ENCODE measurements around the gene ZSCAN12.

ZSCAN12 gene

DNA sequence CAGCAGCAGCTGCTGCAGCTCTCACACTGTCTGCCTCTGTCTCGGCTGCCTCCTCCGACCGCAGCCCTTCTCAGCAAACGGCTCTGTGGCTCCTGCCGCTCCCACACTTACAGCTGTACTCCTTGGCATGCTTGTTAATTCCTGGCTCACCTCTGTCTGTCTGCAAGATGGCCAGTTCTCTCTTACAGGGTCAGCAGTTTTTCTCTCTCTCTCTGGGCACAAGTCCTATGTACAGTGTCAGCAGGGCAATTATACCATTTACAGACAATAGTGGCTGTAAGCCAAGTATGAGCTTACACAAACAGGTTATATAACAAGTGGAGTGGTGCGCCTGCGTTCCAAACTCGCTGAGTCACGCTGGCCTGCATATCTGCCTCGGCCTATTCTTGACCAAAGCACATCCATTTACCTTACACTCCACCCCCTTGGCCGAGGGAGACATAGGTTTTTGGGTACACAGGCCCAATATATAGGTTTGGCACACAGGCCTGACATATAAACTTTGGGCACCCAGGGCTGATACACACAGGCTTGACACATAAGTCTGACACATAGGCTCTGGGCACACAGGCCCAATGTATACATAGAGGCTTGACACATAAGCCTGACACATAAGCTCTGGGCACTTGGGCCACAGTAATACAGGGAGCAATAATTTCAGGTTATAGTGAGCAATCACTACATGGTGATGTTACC is 45.4 kb downstream of the ZSCAN12 start:
- peak; percentile 37 to 69 for DNase-seq
- TF ChIP-seq POLR2A (IDR thresholded peaks at IDR 0.05; ENCODE audit: low read length) (no peak), GATA1 (IDR thresholded peaks at IDR 0.05; ENCODE audit: low read depth, low read length) (no peak)

DNA sequence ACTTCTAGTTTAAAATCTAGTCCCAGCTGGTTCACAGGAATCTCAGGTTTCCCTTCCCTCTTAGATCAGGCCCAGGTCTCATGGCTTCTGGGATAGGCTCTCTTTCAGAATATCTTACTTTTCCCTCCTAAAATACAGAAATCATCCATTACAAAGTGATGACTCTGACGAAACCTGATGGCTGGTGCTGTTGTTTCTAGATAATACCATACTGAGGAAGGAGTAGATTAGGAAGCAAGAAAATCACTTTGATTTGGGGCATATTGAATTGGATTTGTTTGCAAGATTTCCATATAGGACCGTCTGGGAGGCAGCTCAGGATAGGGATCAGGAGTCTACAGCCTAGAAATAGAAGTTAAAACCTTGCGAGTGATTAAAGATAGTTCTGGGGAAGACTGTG is 46.2 kb downstream of the ZSCAN12 start:
- DNase-seq = peak in 1 of 2 experiments; percentile 7
- TF ChIP-seq POLR2A (IDR thresholded peaks at IDR 0.05; ENCODE audit: low read length) (no peak), GATA1 (IDR thresholded peaks at IDR 0.05; ENCODE audit: low read depth, low read length) (no peak)

DNA sequence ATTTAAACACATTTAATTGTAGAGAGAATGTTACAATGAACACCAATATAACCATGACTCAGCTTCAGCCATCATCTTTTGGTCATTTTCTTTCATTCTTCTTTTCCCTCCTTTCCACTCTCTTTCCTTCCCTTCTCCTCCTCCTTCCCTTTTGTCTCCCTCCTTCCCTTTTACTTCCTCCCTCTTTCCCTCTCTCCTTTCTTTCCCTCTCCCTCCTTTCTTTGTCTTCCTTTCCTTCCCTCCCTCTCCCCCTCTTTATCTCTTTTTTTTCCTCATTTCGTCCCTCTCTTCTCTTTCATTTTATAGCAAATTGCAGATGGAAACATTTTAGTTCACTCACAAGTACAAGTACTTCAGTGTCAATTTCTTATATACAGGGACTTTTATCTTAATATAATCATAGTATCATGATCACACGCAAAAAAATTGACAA is 48.0 kb downstream of the ZSCAN12 start:
- DNase-seq = no peak
- TF ChIP-seq GATA1 (IDR thresholded peaks at IDR 0.05; ENCODE audit: low read depth, low read length) = no peak
- TF ChIP-seq POLR2A (IDR thresholded peaks at IDR 0.05; ENCODE audit: low read length) = no peak

DNA sequence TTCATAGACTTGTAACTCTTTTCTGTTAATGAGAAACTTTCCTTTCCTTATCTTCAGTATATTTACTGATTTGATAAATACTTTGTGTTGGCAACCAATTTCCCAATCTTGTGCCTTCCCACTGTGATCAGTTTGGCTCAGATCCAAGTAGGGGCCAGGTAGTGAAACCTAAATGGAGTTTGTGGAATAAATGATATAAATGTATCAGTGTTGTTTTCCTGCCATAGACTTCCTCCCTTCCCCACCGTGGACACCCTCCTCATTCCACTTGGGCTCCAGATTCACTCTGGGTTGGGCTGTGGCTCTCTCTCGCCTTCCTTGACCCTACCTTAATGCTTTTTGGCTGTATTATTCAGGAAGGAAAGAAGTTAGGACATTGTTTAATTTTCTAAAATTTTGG is 48.5 kb downstream of the ZSCAN12 start:
- TF ChIP-seq GATA1 (IDR thresholded peaks at IDR 0.05; ENCODE audit: low read depth, low read length) (no peak), POLR2A (IDR thresholded peaks at IDR 0.05; ENCODE audit: low read length) (no peak)
- DNase-seq = peak in 1 of 2 experiments; percentile 37

DNA sequence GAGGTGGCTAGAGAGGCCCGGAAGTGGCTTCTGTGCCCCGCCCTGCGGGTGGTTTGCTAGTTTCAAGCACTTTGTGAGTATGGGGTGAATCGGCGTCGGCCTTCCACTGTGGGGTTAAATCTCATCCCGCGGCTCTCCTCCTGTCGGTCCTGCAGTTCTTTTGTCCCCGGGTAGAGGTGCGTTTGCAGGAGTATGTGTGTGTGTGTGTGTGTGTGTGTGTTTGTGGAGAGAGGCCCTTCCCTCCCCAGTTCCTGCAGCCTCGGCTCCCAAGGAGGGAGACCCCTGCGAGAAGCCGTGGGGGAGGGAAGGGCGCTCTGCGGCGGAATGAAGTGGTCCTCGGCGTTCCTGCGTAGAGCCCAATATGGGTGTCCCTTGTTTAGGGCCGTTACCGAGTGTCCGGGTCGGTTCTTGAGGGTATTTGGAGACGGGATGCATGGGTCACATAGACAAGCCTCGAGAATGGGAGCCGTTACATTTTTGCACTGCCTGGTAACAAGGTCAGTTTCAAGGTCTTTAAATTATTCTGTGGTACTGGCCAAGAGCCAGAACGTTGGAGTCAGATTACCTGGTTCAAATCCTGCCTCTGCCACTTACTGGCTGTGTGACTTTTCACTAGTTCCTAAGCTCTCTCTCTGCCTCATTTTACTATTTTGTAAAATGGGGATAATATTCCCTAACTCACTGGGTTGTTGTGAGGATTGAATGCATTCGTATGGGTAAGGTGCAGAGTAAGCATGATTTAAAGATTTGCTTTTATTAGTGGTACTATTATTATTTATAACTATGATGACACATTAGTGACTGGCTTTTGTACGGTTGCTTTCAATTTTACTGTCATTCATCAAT is 49.4 kb downstream of the ZSCAN12 start, which contains the start of gene ZKSCAN3:
ZKSCAN3 (plus strand) TSS at position 56 of the 846 bp plus-strand sequence. CDS start 9,640 bp downstream, outside the sequence.
- peak; percentile 89 to 91 for DNase-seq
- TF ChIP-seq POLR2A (IDR thresholded peaks at IDR 0.05; ENCODE audit: low read length) = peak; percentile 80
- TF ChIP-seq GATA1 (IDR thresholded peaks at IDR 0.05; ENCODE audit: low read depth, low read length) = no peak

DNA sequence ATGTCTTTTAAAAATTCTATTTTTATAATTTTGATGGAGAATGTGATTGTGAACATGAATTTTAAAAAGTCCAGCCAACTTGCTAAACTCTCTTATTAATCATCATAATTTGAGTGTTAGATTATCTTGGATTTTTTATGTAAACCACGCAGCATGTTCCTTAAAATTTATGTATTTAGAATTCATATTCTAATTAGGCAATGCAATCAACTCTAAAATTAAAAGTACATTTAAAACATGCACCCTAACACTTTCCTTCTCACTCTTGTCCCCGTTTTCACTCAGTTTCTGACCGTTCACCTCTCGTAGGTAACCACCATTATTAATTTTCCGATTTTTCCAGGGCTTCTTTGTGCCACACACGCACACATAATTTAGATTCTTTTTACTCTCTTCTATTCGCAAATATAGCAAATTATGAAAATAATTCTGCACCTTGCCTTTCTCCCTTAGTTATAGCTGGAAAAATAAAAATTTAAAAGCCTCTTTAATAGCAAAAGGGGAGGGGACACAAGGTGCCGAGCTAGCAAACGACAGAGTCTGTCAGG is 50.1 kb downstream of the ZSCAN12 start:
- no peak for DNase-seq

DNA sequence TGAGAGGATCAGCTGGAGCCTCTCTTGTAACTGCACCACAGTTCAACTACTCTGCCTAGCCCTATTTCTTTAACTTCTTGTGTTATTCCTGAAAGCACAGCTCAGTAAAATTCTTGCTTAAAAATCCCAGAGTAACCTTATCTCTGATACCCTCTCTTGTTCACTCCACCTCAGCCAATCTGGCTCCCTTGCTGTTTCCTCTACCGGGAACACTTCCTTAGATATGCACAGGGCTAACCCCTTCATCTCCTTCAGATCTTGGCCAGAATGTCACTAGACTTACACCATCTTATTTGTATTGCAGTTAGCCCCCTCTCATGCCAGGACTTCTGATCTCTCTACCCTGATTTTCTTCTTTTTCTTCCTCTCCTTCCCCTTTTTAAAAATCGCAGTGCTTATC is 52.4 kb downstream of the ZSCAN12 start:
- TF ChIP-seq GATA1 (IDR thresholded peaks at IDR 0.05; ENCODE audit: low read depth, low read length) (no peak), POLR2A (IDR thresholded peaks at IDR 0.05; ENCODE audit: low read length) (no peak)
- DNase-seq = no peak

More for the DNA sequence above, 50.1 kb downstream of the ZSCAN12 start:
- TF ChIP-seq GATA1 (IDR thresholded peaks at IDR 0.05; ENCODE audit: low read depth, low read length) = no peak
- TF ChIP-seq POLR2A (IDR thresholded peaks at IDR 0.05; ENCODE audit: low read length) = no peak

DNA sequence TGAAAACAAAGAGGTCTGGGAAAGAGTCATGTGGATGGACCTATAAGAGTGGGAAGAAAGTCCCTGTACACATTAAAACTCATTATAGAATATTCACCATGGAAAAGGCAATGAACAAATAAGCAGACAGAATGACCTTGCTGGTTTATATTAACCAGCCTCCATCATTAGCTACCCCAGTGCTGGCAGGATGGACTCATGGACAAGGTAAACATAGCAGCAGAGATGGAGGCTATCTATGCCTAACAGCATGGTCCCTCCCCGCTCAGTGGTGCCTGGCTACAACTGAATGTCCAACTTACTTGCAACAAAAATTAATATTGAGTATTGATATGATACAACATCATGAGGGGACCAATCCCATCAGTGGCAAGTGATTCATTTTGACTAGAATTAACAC is 54.3 kb downstream of the ZSCAN12 start:
- TF ChIP-seq POLR2A (IDR thresholded peaks at IDR 0.05; ENCODE audit: low read length) (no peak), GATA1 (IDR thresholded peaks at IDR 0.05; ENCODE audit: low read depth, low read length) (no peak)
- peak in 1 of 2 experiments; percentile 37 for DNase-seq

DNA sequence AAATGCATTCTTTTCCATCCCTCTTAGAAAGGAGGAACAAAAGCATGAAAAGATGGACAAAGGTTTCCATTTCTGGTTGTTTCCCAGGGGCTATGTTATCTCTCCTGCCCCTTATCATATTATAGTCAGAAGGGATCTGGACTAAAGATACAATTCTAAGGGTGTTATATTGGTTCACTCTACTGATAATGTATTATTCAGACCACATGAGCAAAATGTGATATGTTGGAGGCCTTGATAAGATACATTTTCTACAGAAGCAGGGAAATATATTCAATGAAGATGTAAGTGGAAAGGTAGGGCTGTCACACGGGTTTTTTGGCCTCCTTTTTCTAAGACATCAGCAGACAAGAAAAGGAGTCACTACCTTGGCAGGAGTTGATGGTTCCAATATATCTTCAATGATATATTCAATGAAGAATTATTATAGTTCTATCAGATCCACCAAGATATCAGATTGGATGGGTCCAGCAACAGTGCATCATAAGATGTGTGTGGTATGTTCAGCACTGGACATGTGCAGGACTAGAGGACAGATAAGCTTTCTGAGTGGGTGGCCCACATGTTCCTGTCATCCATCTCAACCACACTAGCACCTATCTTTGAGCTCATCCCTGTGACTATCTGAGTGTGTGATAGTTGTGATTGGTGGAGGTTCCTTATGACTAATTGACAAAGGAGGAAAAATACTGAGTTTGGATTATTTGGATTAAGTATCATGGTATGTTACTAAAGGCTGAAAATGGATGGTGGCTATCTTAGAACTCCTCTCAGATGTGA is 55.5 kb downstream of the ZSCAN12 start:
- TF ChIP-seq POLR2A (IDR thresholded peaks at IDR 0.05; ENCODE audit: low read length) (no peak), GATA1 (IDR thresholded peaks at IDR 0.05; ENCODE audit: low read depth, low read length) (no peak)
- peak; percentile 53 to 87 for DNase-seq

DNA sequence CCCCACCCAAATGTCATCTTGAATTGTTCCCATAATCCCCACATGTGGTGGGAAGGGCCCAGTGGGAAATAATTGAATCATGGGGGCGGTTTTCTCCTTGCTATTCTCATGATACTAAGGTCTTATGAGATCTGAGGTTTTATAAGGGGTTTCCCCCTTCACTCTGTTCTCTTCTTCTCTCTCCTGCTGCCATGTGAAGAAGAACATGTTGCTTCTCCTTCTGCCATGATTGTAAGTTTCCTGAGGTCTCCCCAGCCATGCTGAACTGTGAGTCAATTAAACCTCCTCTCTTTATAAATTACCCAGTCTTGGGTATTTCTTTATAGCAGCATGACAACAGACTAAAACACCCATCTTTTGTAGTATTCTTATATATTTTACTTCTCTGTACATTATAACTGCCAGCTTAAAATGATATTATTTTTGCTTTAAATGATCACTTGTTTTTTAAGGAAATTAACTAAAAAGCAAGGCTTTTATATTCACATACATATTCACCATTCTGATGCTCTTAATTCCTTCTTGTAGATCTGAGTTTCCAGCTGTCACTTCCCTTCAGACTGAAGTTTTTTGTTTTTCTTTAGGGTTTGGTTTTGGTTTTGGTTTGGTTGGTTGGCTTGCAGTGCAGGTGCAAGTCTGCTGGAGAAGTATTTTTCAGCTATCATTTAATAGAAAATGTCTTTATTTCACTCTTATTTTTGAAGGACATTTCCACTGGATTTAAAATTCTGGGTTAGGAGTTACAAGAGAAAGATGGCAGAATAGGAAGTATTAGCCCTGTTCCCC is 59.0 kb downstream of the ZSCAN12 start:
- peak; percentile 9 to 16 for DNase-seq
- no peak for TF ChIP-seq GATA1 (IDR thresholded peaks at IDR 0.05; ENCODE audit: low read depth, low read length)
- no peak for TF ChIP-seq POLR2A (IDR thresholded peaks at IDR 0.05; ENCODE audit: low read length)

DNA sequence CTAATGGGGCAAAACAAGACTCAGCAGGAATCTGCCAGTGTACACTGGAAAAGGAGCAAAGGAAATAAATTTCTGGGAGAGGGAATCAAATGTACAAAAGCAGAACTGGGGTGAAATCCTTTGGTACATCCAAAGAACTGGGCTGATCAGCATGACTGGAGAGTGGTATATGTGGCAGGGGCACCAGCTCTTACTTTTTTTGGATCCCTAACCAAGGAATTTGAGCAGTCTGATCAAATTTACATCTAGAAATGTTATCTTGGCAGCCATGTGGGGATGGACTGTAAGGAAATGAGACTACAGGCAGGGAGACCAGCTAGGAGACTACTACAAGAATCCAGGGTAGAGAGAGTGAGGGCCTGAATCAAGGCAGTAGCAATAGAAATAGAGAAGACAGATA is 62.4 kb downstream of the ZSCAN12 start:
- TF ChIP-seq POLR2A (IDR thresholded peaks at IDR 0.05; ENCODE audit: low read length) (no peak), GATA1 (IDR thresholded peaks at IDR 0.05; ENCODE audit: low read depth, low read length) (no peak)

DNA sequence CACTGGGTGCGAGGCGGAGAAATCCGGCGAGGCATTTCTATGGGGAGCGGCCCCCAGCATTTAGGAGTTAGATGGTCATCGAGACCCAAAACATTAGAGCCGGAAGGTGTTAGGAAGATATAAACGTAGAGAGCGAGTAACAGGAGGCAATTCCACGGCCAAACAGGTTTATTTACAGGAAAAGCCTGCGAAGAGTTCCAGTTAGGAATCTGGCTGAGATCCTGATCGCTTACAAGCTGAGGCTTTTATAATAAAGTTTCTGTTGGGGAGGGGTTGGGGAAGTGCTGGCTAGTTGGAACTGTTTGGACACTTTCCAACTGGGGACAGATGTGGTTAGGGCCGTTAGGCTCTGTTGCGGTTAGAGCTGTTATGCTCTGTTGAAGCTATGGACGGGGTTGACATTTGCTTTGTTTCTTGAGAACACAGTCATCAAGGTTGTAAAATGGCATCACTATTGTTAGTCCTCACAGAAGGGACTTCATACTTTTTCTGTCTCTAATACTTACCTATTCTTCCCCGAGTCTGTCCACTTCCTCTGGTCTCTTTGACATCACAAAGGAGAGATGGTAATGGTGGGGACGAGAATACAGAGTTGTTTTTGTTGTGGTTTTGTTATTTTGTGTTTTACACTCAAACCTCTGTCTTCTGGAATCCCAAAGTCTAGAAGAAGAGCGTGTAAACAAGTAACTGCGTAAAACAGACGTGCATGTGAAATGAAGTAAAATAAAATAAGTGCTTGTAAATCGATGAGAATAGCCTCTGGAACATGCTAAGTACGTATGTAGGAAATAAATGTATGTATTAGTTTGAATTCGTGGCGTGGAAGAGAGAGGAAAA is 63.0 kb downstream of the ZSCAN12 start:
- TF ChIP-seq POLR2A (IDR thresholded peaks at IDR 0.05; ENCODE audit: low read length) = no peak
- no peak for TF ChIP-seq GATA1 (IDR thresholded peaks at IDR 0.05; ENCODE audit: low read depth, low read length)
- DNase-seq = peak; percentile 86 to 92

More for the DNA sequence above, 62.4 kb downstream of the ZSCAN12 start:
- DNase-seq = peak; percentile 58 to 64
